Stimulated activated CD4-positive, alpha-beta T cell treated with anti-CD3 and anti-CD28 coated beads, TNF-alpha, amount 100 ng/mL, for 48 hours (primary cell): ENCODE data around the gene FHL2.
"Not testable (repeated sequence)": the region's sequence is repeated elsewhere in the genome, so short reads cannot be mapped to it uniquely, and the experiment has no call there.

Source experiments
- DNase-seq, 3 donors: peaks; one replicate each; pipeline ENCODE4 v3.0.0-alpha.2; 2020; ENCODE audit warnings: low read depth in 3 of 3

Gene FHL2, protein sequence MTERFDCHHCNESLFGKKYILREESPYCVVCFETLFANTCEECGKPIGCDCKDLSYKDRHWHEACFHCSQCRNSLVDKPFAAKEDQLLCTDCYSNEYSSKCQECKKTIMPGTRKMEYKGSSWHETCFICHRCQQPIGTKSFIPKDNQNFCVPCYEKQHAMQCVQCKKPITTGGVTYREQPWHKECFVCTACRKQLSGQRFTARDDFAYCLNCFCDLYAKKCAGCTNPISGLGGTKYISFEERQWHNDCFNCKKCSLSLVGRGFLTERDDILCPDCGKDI

DNA sequence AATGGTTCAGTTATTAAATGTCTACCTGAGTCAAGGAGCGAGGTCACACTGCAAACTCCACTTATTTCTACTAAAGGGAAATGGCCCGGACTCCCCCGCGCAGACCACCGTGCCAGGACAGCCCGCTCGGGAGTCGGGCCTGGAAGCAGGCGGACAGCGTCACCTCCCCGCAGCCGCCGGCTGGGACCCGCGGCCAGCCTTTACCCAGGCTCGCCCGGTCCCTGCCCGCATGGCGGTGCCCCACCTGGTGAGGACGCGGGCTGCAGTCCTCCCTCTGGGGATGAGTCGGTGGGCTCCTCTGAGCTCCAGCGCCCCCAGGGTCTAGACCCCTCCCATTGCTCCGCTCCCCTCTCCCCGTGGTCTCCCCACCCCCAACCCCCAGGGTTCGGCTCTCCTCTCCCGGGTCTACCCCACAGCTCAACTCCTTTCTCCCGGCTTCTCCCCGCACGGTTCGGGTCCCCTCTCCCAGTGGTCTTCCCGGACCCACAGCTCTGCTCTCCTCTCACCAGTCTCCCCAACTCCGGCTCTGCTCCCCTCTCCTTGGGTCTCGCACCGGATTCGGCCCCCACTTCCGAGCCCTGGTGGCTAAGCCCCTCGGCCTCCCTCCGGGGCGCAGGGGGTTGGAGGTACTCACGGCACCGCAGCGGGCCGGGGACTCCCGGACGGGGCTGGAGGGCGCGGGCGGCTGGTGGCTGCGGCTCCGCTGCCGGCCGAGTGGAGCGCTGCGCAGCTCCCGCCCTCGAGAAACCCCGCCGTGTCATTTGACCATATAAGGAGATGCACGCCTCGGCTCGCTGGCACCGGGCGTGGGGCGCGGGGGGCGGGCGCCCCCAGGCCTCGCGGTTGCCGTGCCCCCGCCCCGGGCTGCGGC, at the start of gene FHL2:
Gene FHL2 (minus strand): TSS at position 716 of the 871 bp plus-strand sequence. CDS start 12,535 bp downstream, outside the sequence.
- DNase-seq, result peak; percentile 46 to 57 (median 52)

DNA sequence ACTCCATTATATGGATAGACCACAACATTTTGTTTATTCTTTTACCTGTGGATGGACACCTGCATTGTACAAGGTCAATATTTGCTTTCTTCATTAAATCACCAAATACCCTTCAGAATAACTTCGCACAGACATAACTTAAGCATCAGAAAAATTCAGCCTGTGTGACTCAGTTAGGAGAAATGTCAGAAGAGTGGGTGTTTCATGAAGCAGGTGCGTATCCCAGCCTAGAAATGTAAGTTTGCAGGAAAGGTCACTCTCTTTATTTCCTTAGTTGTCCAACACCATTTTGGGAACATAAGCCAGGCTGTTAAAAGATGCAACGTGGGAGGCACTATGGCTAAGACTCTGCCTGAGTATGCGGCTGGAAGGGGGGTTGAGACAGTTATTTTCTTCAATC, 48.6 kb upstream of the FHL2 start:
- no peak for DNase-seq

DNA sequence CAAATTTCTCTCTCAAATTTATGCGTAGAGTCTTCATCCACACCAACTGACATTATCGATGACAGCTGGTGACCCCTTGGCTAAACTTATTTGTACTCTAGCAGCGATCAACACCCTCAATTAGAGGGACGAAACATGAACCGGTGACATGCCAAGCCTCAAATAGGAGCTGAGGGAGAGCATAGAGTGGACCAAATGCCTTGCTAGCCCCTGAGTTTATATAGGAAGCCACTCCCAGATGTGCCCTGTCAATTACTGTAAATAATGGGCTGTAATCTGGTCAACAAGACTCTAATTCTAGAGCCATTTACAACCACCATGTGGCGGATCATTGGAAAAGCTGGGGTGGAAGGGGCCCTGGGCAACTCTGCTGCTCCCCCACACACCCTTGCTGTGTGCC, 47.6 kb upstream of the FHL2 start:
- no peak for DNase-seq

DNA sequence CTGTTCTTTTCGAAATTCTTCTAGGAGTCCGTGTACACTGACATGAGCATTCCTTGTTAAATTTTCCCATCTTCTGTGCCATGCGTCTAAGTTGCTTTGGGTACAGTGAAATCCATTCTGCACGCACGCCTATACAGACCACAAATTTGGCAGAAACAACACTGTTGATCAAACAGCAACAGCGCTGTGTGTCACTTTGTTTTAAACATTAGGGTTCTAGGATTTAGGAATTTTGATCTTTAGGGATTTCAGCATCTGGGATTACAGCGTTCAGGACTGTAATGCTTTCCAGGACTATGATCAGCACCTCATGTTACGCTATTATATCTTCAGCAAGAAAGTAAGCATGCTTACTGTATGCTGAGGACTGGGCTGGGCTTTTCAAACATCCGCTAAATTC, 47.1 kb upstream of the FHL2 start:
- no peak for DNase-seq

DNA sequence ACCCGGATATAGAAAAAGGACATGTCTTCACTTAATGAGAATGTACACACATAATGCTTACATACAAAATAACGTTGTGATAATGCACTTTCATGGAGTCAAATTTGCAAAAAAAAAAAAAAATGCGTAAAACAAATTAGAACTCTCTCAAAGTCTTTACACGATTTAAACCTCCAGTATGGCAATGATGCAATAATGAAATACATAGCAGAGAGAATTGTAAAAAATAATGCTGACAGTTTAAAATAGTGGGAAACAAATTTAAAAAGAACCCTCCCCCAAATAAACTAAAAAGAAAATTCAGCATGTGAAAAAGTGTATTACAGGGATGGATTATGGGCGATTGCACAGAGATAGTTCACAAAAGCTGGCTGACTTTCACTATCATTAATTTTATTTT, 46.6 kb upstream of the FHL2 start:
- no peak for DNase-seq

DNA sequence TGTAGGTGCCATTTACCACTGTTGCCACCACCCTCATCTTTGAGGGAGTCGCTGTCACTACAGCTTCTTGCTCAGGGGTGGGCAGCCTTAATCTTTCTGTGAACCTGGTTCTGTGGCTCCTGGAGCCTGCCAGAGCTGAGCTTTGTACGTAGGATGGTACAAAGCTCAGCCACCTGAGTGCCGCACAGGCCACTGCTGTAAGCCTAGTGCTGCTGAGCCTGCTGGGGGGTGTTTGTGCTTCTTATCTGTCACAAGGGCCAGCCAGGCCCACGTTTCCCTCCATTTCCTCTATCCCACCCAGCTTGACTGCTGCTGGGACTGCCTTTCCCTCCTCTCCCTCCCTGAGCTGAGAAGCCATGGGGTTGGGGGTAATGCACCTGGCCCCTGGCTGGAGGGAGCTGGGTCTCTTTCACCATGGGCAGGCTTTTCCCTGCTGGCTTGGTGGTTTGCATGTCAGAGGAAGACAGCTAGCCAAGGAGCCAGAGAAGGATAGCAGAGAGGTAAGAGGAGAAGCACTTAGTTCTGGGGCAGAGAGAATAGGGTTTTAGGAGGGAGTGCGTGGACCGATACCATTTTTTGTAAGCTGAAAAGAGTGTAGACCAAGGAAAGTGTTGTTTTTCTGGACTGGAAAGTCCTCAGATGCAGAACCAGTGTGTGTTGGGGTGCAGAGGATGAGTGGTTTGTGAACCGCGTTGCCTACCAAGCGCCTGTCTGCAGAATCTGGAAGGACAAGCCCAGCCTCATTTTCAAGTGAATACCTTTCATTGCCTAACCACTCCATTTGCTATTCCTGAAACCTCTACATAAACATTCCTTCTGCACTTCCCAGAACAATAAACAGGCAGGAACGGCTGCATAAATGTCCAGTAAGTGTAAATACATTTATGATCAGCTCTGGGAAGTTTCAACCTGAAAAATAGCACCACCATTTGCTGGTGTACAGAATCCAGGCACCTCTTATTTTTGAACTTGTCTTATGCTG, 45.1 kb upstream of the FHL2 start:
- DNase-seq, result no peak

DNA sequence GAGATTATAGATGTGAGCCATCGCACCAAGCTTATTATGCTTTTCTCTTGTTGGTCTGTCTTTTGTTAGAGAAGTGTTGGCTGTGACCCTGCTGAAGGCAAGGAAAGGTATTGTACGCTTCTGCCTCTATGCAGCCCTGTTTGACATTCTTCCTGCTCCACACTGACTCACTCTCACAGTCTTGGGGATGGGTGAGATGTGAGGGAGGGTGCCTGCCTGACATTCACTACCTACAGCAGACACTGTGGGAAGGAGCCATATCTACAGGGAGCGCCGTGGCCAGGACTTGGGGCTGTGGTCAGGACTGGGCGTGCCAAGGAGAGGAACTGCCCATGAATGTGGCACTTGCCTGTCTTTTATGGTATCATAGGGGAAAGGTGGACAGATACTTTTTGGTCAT, 43.9 kb upstream of the FHL2 start:
- no peak for DNase-seq

DNA sequence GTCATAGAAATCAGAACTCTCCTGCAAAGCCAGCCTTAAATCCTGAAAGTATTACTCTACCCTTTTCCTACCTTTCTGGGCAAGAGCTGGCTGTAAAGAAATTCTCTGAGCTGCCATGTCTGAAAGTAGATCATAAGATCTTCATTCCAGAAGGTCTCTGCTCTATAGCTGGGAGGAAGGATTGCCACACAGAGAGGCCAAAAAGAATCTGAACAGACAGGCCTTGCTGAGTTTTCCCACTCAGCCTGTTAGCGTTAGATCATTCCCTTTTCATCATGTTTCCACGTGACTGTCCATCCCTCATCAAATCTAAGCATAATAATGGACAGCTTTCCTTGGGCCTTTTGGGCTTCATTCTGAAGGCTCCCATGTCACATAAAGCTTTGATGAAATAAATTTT, 43.2 kb upstream of the FHL2 start:
- DNase-seq, result no peak

DNA sequence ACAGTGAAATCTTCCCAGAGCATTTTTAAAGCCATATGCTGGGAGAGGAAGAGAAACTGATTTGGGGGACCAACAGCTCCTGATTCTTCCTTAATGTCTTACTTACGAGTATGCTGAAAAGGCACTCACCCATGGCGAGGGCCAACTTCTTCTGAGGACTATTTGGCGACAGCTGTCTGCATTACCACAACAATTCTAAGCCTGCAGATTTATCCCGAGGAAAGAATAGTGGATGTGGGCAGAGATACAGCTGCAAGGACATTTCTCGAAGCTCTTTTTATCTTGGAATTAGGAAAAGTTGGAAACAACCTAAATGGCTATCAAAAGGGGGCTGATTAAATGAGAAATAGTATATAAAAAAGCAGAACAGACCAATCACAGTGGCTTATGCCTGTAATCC, 40.3 kb upstream of the FHL2 start:
- DNase-seq, result no peak

DNA sequence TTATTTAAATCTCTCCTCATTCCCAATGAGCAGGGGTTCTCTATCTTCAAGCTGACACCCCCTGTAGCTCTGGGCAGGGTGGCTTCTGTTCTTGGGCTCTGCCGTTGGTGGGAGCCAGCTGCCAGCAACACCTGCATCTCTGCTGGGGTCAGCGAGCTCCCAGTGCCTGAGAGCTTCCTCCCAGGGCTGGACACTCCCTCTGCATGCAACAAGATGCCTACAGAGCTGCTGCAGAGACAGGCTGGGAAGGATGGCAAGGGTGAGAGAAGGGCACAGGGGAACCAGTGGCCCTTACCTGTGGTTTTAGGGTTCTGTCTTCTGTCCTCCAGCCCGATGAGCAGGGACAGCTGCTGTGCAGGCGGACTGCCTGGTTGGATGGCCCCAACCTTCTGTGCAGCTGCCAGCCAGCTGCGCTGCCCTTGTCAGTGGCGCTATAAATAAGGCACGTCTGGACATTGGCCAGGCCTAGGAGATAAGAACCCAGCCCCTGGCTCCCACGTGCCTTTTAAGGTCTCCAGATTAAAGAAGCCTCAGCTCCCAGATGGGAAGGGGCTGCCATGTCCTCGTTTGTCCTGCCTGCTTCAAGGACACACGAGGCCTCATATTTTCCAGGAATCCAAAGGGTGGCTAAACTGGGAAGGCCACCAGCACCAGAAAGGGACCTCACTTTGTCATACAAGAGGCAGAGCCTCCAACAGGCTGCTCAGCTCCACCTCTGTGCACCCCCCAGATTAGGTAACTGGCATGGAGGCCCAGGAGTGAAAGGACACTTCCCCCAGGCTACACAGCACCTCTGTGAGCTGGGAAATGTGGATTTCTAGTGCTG, 39.5 kb upstream of the FHL2 start:
- DNase-seq, result no peak

DNA sequence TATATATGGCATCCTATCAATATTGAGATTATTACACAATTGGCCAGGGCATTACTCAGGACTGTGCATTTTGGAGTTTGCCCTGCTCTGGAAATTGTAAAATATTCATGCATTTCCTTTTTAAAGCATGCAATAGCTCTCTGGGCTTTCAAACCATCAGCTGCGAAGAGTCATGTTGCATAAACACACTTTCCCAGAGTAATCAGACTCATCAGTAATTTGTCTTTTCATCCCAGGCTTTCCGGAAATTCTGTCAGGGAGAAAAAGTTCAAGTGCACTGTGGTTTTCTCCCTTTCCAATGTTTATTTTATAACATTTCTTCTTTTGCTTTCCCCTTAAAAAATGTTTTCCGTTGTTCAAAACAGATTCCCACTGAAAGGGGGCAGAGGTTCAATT, 38.9 kb upstream of the FHL2 start:
- DNase-seq, result no peak

DNA sequence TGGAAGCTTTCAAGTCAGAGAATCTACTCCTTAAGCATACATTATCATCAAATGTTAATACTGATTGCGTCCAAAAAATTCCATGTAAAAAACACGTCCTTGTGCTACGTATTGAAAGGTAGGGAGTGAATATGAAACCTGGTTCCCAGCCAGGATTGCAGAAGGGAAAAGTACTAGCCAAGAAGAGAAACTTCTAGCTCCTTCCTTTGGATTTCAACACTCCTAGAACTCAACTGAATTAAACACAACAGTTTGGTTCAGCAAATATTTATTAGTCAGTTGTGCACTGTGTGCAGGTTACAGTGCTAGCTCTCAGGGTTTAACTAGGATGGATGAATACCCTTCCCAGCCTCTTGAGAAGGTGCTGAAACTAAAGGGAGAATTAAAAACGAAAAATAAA, 33.9 kb upstream of the FHL2 start:
- DNase-seq, result no peak

DNA sequence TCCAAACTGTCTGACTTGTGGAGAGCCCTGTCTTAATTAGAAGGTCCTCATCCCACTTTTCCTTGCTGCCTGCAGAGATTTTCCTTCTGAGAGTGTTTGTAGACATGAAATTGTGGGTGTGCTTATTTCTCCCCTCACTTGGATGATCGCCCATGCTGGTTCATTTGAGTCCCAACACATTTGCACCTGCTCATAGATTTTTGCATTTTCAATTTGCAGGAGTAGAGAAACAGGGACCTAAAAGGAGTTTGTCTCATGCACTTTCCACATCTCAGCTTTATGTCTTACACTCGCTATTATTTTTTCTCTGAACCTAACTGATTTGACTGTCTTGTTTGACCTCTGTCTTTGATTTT, 33.2 kb upstream of the FHL2 start:
- no peak for DNase-seq

DNA sequence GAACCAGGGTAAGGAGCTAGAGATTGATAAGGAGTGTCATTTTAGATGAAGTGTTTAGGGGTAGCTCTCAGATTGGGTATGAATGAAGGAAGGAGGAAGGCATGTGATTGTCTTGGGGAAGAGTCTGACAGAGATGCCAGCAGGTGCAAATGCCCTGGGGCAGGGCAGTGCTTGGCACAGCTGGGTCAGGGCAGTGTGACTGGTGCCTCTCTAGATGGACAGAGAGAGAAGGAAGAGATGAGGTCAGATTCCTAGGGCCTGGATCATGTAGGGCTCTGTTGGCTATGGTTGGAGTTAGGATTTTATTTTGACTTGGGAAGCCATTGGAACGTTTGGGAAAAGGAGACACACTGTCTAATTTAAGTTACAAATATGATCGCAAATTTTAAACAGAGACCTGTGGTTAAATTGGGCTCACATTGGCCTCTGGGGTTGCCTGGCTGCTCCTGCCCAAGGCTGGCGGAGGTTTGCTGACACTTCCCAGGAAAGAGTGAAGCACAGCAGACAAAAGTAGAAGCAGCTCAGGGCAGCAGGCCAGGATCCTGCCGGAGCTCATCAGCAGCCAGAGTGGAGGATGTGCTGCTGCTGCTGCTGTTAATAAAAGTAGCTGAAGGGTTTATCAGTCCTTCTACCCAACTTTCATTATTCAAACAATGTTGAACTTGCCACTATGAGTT, 32.7 kb upstream of the FHL2 start:
- no peak for DNase-seq

DNA sequence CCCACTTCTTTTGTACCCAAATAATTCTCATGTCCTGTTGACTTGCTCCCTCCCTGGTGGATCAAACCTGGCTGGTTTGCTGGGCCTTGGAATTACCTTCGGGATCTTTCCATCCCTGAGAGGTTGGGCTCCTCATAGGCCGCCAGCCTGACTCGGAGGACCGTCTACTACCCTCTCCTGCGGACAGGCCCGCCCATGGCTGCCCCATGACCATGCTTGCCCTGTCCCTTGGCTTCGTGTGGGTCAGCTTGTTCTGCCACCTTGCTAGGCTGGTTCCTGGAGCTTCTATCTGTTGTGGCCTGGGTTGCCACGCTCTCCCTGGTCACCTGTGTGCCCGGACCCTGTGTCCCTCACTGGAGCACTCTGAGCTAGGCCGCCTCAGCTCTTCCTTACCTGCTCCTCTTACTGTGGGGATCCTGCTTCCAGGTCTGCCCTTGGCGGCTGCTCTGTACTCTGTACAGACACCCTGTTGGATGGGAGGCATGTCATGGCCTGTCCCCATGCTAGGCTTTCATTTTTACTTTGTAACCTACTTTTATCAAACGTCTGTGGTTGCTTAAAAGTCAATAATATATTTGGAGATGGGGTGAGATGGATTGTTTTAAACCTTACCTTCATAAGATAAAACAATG, 29.7 kb upstream of the FHL2 start:
- DNase-seq, result no peak

DNA sequence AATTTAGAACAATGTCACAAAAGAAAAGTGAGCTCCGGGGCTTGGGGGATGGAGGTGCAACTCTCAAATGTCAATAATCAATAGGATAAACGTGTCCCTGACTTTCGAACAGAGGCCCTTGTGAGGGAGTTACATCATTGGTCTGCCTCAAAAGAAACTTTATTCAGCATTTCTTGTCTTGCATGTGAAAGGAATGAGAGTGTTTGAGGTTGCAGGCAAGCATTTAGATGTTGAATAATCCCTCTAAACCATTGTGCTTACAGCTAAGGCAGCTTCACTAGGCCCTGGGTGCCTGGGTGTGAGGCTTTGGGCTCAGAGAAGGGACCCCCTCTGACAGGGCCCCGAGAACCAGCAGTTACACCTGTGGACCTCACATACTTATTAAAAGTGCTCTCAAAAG, 28.6 kb upstream of the FHL2 start:
- no peak for DNase-seq

DNA sequence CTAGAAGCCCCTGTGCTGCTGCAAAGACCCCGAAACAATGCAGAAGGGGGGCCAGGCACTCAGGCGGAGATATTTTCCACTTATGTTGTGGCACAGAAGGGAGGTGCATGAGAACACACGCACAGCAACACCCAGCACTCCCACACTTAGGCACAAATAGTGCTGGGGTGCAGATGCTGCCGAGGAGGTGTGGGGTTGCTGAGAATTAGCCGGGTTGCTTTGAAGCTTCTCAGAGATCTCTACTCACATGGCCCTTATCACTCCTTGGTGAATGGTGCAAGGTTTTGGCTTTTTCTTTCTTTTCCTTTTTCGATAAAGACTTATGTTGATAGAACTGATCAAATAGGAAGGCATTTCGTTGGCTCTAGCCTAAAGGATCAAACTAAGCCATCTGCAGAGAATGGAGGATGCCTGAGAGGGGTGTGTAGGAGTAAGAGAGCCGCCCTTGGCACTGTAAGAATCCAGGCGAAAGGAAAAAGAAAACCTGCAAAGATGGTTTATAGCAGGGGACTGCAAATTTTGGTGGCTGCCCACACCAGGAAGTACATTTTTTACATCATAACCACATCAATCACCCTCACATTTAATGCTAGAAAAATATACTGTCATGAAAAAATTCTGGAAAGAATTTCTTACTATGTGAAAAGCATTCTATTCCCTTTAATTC, 27.9 kb upstream of the FHL2 start:
- no peak for DNase-seq

DNA sequence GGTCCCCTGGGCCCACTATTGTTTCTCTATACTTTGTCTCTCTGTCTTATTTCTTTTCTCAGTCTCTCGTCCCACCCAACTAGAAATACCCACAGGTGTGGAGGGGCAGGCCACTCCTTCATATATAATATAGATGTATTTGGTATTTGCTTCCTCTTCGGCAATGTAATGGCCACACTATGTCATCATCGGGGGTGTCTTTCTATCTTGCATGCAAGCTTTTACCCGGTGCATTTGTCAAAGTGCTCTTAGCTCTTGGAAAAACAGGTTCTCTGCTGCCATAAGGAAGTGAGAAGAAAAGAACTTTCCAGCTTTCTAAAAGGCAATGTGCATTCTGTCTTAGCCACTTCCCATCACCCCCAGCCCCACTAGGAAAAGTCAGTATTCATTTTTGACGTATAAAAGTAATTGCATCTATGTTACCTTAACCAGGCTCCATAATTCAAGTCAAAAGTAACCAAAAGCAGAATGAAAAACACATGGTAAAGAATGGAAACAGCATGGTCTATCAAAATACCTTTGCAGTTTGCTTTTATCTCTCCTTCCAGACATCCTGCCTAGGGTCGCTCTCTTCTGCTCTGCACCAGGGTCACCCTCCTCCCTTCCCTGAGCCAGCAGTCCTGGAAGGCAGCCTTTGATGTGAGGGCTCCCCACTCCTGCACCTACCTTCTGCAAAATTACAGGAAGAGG, 27.2 kb upstream of the FHL2 start:
- no peak for DNase-seq

DNA sequence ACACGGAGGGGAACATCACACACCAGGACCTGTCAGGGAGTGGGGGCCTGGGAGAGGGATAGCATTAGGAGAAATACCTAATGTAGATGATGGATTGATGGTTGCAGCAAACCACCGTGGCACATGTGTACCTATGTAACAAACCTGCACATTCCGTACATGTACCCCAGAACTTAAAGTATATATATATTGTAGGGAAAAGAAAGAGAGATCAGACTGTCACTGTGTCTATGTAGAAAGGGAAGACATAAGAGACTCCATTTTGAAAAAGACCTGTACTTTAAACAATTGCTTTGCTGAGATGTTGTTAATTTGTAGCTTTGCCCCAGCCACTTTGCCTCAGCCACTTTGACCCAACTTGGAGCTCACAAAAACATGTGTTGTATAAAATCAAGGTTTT, 26.0 kb upstream of the FHL2 start:
- DNase-seq, result not testable (repeated sequence)
